H7 (cell line): ENCODE data around the gene CHN1. TPM values are rescaled to one million over a fixed set of nuclear protein-coding genes. Genes with fewer than 3 reads are reported as not detected.

ENCODE experiments used
- DNase-seq: peaks from one replicate; pipeline ENCODE4 v3.0.0; 2012
- H3K27me3 ChIP-seq: 2 replicates; pipeline ENCODE4 v1.6.0; 2011; ENCODE audit warnings: mild to moderate bottlenecking, low read length; ENCODE audit not compliant: control insufficient read depth, insufficient read depth
- H3K36me3 ChIP-seq: replicated peaks from 2 replicates; pipeline ENCODE4 v1.5.1; 2011; ENCODE audit warnings: low read length; ENCODE audit not compliant: control insufficient read depth, insufficient read depth
- H3K4me3 ChIP-seq: 2 replicates; pipeline ENCODE4 v1.5.1; 2011; ENCODE audit warnings: low read depth, mild to moderate bottlenecking, control low read depth, low read length, moderate library complexity; ENCODE audit not compliant: insufficient read depth
- total RNA-seq: library from RNA; depleted of rRNA; stranded (reverse); fragments of >200 nt; shearing (Covaris generic); gene quantifications from 2 replicates; pipeline ENCODE4 v1.2.3, GENCODE V29; 2014

CHN1 gene
- total RNA-seq, 1 experiment from 2014 or later = 30.4 TPM

GRCh38 chr2:174772472-174772801, 232.7 kb downstream of the CHN1 start:
- Histone ChIP-seq H3K36me3 (no peaks in the 10 kb centered on the region), H3K27me3 (no peaks in the 10 kb centered on the region), H3K4me3 (no peak overlapping the region)
- DNase-seq = no peak

- Histone ChIP-seq H3K4me3 (no peak overlapping the region), H3K27me3 (no peaks in the 10 kb centered on the region), H3K36me3 (no peaks in the 10 kb centered on the region)
- peak; percentile 70 for DNase-seq
These were observed 233.3 kb downstream of the CHN1 start for GRCh38 chr2:174771631-174772471.

- H3K4me3 ChIP-seq = no peak overlapping the region
- no peaks in the 10 kb centered on the region for H3K36me3 ChIP-seq
- no peaks in the 10 kb centered on the region for H3K27me3 ChIP-seq
- DNase-seq = no peak
These were observed 234.0 kb downstream of the CHN1 start for GRCh38 chr2:174771136-174771535.

- Histone ChIP-seq H3K27me3 (no peaks in the 10 kb centered on the region), H3K36me3 (no peaks in the 10 kb centered on the region), H3K4me3 (no peak overlapping the region)
- DNase-seq = no peak
These were observed 236.6 kb downstream of the CHN1 start for GRCh38 chr2:174768557-174768956.

- Histone ChIP-seq H3K36me3 (no peaks in the 10 kb centered on the region), H3K4me3 (no peak overlapping the region)
- no peak for DNase-seq
These were observed 238.9 kb downstream of the CHN1 start for GRCh38 chr2:174766271-174766670.

GRCh38 chr2:174765576-174765975, 239.6 kb downstream of the CHN1 start:
- no peak overlapping the region for H3K4me3 ChIP-seq
- no peaks in the 10 kb centered on the region for H3K27me3 ChIP-seq
- no peak for DNase-seq
- no peaks in the 10 kb centered on the region for H3K36me3 ChIP-seq

More at GRCh38 chr2:174766271-174766670, 238.9 kb downstream of the CHN1 start:
- H3K27me3 ChIP-seq = no peaks in the 10 kb centered on the region

- Histone ChIP-seq H3K4me3 (no peak within 1 kb of the TSS), H3K27me3 (no peaks in the 10 kb centered on the region)
- no peak for DNase-seq
These were observed 240.6 kb downstream of the CHN1 start, which contains the start of gene CHRNA1 for GRCh38 chr2:174764280-174765255. Gene CHRNA1, minus strand, starts transcription at chr2:174764472. Its CDS starts 78 bp downstream, at chr2:174764394.

GRCh38 chr2:174763780-174764179, 241.4 kb downstream of the CHN1 start:
- Histone ChIP-seq H3K36me3 (no peaks in the 10 kb centered on the region), H3K4me3 (no peak overlapping the region), H3K27me3 (no peaks in the 10 kb centered on the region)
- DNase-seq = no peak

More at GRCh38 chr2:174764280-174765255, 240.6 kb downstream of the CHN1 start, which contains the start of gene CHRNA1:
- H3K36me3 ChIP-seq = no peaks in the 10 kb centered on the region

- DNase-seq = no peak
- Histone ChIP-seq H3K27me3 (no peaks in the 10 kb centered on the region), H3K36me3 (no peaks in the 10 kb centered on the region), H3K4me3 (no peak overlapping the region)
These were observed 242.7 kb downstream of the CHN1 start for GRCh38 chr2:174762464-174762863.

GRCh38 chr2:174761837-174762236, 243.3 kb downstream of the CHN1 start:
- Histone ChIP-seq H3K4me3 (no peak overlapping the region), H3K36me3 (no peaks in the 10 kb centered on the region), H3K27me3 (no peaks in the 10 kb centered on the region)
- no peak for DNase-seq

- DNase-seq = no peak
- H3K27me3 ChIP-seq = no peaks in the 10 kb centered on the region
These were observed 244.2 kb downstream of the CHN1 start for GRCh38 chr2:174760845-174761473.

GRCh38 chr2:174759381-174760065, 245.7 kb downstream of the CHN1 start:
- Histone ChIP-seq H3K4me3 (no peak overlapping the region), H3K27me3 (no peaks in the 10 kb centered on the region), H3K36me3 (no peaks in the 10 kb centered on the region)
- DNase-seq = no peak

More at GRCh38 chr2:174760845-174761473, 244.2 kb downstream of the CHN1 start:
- Histone ChIP-seq H3K36me3 (no peaks in the 10 kb centered on the region), H3K4me3 (no peak overlapping the region)

- H3K36me3 ChIP-seq = no peaks in the 10 kb centered on the region
- H3K27me3 ChIP-seq = no peaks in the 10 kb centered on the region
- no peak overlapping the region for H3K4me3 ChIP-seq
- DNase-seq = no peak
These were observed 248.4 kb downstream of the CHN1 start for GRCh38 chr2:174756743-174757142.
